MCF 10A (cell line): ENCODE data around the gene GASK1A. TPM values are rescaled to one million over a fixed set of nuclear protein-coding genes. Genes with fewer than 3 reads are reported as not detected.

ENCODE experiments used
- BruUV-seq: library from RNA; stranded (reverse); fragments of 400-500 nt; replicated peaks from 2 replicates; lab custom pipeline; 2021; lab: Mats Ljungman, UMichigan
- CTCF ChIA-PET: fragments of 300-600 bp; sonication (Branson Sonifier 250); formaldehyde crosslinking; extraction: SDS; loops from one replicate; lab custom pipeline; 2021; ENCODE audit warnings: antibody characterized with exemption, inconsistent platforms; lab: Yijun Ruan, JAX
- POLR2A ChIA-PET: fragments of 300-600, 350-650 bp; sonication (Branson Sonifier 250); formaldehyde crosslinking; extraction: SDS; loops from one replicate; lab custom pipeline; 2020; ENCODE audit warnings: antibody characterized with exemption, inconsistent platforms; lab: Yijun Ruan, JAX
- DNase-seq: peaks from one replicate; pipeline ENCODE4 v3.0.0-alpha.2; 2018; ENCODE audit not compliant: unreplicated experiment
- H3K27ac Mint-ChIP-seq: one replicate; pipeline ENCODE4 v1.8.0; 2022; ENCODE audit warnings: mild to moderate bottlenecking, low read depth, mixed read lengths; ENCODE audit not compliant: unreplicated experiment
- H3K27me3 Mint-ChIP-seq: one replicate; pipeline ENCODE4 v1.8.0; 2022; ENCODE audit warnings: mixed read lengths; ENCODE audit not compliant: insufficient read depth, unreplicated experiment
- H3K36me3 Mint-ChIP-seq: one replicate; pipeline ENCODE4 v1.8.0; 2022; ENCODE audit warnings: mild to moderate bottlenecking, moderate library complexity, mixed read lengths; ENCODE audit not compliant: insufficient read depth, unreplicated experiment
- H3K4me1 Mint-ChIP-seq: one replicate; pipeline ENCODE4 v1.8.0; 2022; ENCODE audit warnings: mixed read lengths; ENCODE audit not compliant: insufficient read depth, unreplicated experiment
- H3K4me3 Mint-ChIP-seq: one replicate; pipeline ENCODE4 v1.8.0; 2022; ENCODE audit warnings: mild to moderate bottlenecking, moderate library complexity, mixed read lengths; ENCODE audit not compliant: unreplicated experiment
- H3K9me3 Mint-ChIP-seq: one replicate; pipeline ENCODE4 v1.8.0; 2022; ENCODE audit warnings: mixed read lengths; ENCODE audit not compliant: unreplicated experiment
- CTCF ChIP-seq: fragments of 200-600 bp; IDR thresholded peaks from one replicate; pipeline ENCODE4 v1.8.0; 2022; ENCODE audit warnings: antibody characterized with exemption, mild to moderate bottlenecking; ENCODE audit not compliant: unreplicated experiment
- intact Hi-C: fragments of 100-400 bp; cut with micrococcal nuclease; formaldehyde crosslinking; loops from 2 replicates; pipeline ENCODE4 v1.14.1; 2022
- total RNA-seq: library from RNA; stranded (reverse); gene quantifications from 2 replicates; pipeline ENCODE4 v1.2.3, GENCODE V29; 2022

GASK1A gene
- total RNA-seq, 1 experiment from 2014 or later = not detected

- peak overlapping the region; percentile 30 for H3K4me3 Mint-ChIP-seq
- H3K36me3 Mint-ChIP-seq = no peaks in the 10 kb centered on the region
- no peaks in the 10 kb centered on the region for H3K27me3 Mint-ChIP-seq
- ChIA-PET CTCF (interaction anchor here (0.6 to 1.3 kb wide), 2 partner anchors 223 to 502 kb away, joined by 3 to 4 read pairs; no protein-coding TSS in a partner anchor), POLR2A (interaction anchor here (1.7 to 1.9 kb wide), 2 partner anchors 19 to 39 kb away, joined by 5 read pairs; no protein-coding TSS in a partner anchor)
- no TSS peak for BruUV-seq
- H3K9me3 Mint-ChIP-seq = no peaks in the 10 kb centered on the region
- peak; percentile 89 for DNase-seq
- peaks cover 56% of the 10 kb centered on the region for H3K4me1 Mint-ChIP-seq
- H3K27ac Mint-ChIP-seq = peak overlapping the region; percentile 36
- no peak for TF ChIP-seq CTCF
- intact Hi-C loops = no loop called here
Observed at GRCh38 chr3:43001094-43001553, 22.0 kb downstream of the GASK1A start.

GRCh38 chr3:43001556-43002121, 22.5 kb downstream of the GASK1A start:
- Mint-ChIP-seq H3K27me3 (no peaks in the 10 kb centered on the region), H3K4me1 (peaks cover 56% of the 10 kb centered on the region), H3K36me3 (no peaks in the 10 kb centered on the region), H3K9me3 (no peaks in the 10 kb centered on the region), H3K4me3 (peak overlapping the region; percentile 30), H3K27ac (peak overlapping the region; percentile 36)
- no TSS peak for BruUV-seq
- POLR2A ChIA-PET = interaction anchor here (1.7 to 1.9 kb wide), 2 partner anchors 19 to 40 kb away, joined by 5 read pairs; no protein-coding TSS in a partner anchor
- CTCF ChIA-PET = interaction anchor here (0.6 to 1.3 kb wide), 2 partner anchors 222 to 502 kb away, joined by 3 to 4 read pairs; no protein-coding TSS in a partner anchor
- intact Hi-C loops = no loop called here
- DNase-seq = no peak
- no peak for TF ChIP-seq CTCF

DNA sequence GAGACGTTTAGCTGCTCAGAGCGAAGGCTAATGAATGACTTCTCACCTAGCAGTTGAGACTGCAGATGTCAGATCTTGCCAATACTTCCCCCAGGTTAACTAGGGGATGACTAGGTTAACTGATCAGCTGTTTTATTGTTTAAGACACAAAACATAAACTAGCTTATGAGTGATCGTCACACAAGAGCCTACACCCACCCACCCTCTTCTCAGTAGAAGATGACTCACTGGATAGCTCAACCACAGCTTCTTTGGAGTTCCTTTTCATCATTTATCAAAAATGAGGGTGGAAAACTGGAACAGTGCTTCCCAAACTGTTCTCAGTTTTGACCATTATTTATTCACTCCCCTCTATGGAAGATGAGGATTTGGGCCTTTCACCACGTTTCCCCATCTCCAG, 25.2 kb downstream of the GASK1A start:
- no peak overlapping the region for H3K4me3 Mint-ChIP-seq
- CTCF ChIA-PET = interaction anchor here (0.6 kb wide), 1 partner anchor 776 kb away, joined by 3 read pairs; no protein-coding TSS in a partner anchor
- no peak overlapping the region for H3K27ac Mint-ChIP-seq
- no TSS peak for BruUV-seq
- POLR2A ChIA-PET = interaction anchor here (0.9 kb wide), 1 partner anchor 15 kb away, joined by 3 read pairs; no protein-coding TSS in a partner anchor
- H3K36me3 Mint-ChIP-seq = no peaks in the 10 kb centered on the region
- intact Hi-C loops = no loop called here
- H3K9me3 Mint-ChIP-seq = no peaks in the 10 kb centered on the region
- TF ChIP-seq CTCF = no peak
- peaks cover 52% of the 10 kb centered on the region for H3K4me1 Mint-ChIP-seq
- H3K27me3 Mint-ChIP-seq = no peaks in the 10 kb centered on the region
- peak; percentile 48 for DNase-seq

DNA sequence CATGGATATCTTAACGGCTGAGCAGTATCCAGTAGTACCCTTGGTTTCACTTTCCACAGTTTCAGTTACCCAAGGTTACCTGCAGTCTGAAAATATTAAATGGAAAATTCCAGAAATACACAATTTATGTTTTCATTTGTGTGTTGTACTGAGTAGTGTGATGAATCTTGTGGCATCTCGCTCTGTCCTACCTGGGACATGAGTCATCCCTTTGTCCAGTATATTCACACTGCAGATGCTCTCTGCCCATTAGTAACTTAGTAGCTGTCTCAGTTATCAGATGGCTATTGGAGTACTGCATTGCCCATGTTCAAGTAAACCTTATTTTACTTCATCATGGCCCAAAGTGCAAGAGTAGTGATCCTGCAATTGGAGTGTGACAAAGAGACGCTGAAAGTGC, 26.1 kb downstream of the GASK1A start:
- intact Hi-C loops = no loop called here
- peaks cover 42% of the 10 kb centered on the region for H3K4me1 Mint-ChIP-seq
- H3K9me3 Mint-ChIP-seq = no peaks in the 10 kb centered on the region
- BruUV-seq = no TSS peak
- no peaks in the 10 kb centered on the region for H3K36me3 Mint-ChIP-seq
- peak; percentile 18 for DNase-seq
- H3K27ac Mint-ChIP-seq = no peak overlapping the region
- CTCF ChIA-PET = no interaction called here
- POLR2A ChIA-PET = interaction anchor here (0.6 to 0.7 kb wide), 2 partner anchors 28 to 135 kb away, joined by 3 read pairs; no protein-coding TSS in a partner anchor
- no peak overlapping the region for H3K4me3 Mint-ChIP-seq
- TF ChIP-seq CTCF = no peak
- H3K27me3 Mint-ChIP-seq = no peaks in the 10 kb centered on the region
